K562 (cell line): Measurements from ENCODE around the gene ZNF541. TPM values are rescaled to one million over a fixed set of nuclear protein-coding genes. Genes with fewer than 3 reads are reported as not detected.
A peak's percentile ranks its signal among the peaks of the same experiment; 100 is the strongest.

ENCODE experiments used
- CTBP1 ChIP-seq: fragments of 450-650 bp; IDR thresholded peaks from 2 replicates; pipeline ENCODE4 v1.6.1; 2016; ENCODE audit warnings: borderline replicate concordance
- DMBX1 ChIP-seq: fragments of 250-450 bp; sonication (Bioruptor Pico); IDR thresholded peaks from 2 replicates; pipeline ENCODE4 v1.8.0; 2022; ENCODE audit warnings: inconsistent platforms, mild to moderate bottlenecking, moderate library complexity, borderline replicate concordance
- ELF1 ChIP-seq: fragments of 200-800 bp; sonication (Bioruptor generic); IDR thresholded peaks from 2 replicates; pipeline ENCODE4 v1.6.1; 2016; ENCODE audit warnings: missing genetic modification characterization, missing compliant biosample characterization
- ELF4 ChIP-seq: fragments of 450-650 bp; formaldehyde crosslinking; IDR thresholded peaks from 2 replicates; pipeline ENCODE4 v1.4.0; 2022; ENCODE audit warnings: missing genetic modification characterization
- FOSL1 ChIP-seq: fragments of 200-800 bp; sonication (Bioruptor generic); conservative IDR thresholded peaks from 2 replicates; pipeline ENCODE4 v1.6.1; 2016; ENCODE audit warnings: missing genetic modification characterization, missing compliant biosample characterization
- HNRNPLL ChIP-seq: fragments of 200-400 bp; formaldehyde crosslinking; IDR thresholded peaks from 2 replicates; pipeline ENCODE4 v1.6.1; 2017; ENCODE audit warnings: low read length, low read depth, mild to moderate bottlenecking; ENCODE audit not compliant: poor library complexity, severe bottlenecking
- MCM5 ChIP-seq: fragments of 450-650 bp; IDR thresholded peaks from 2 replicates; pipeline ENCODE4 v1.6.1; 2016; ENCODE audit warnings: low read depth
- NONO ChIP-seq, 2 experiments: fragments of 200-400 bp in 1 of 2; fragments of 450-650 bp in 1 of 2; formaldehyde crosslinking in 1 of 2; IDR thresholded peaks; 2 replicates each; pipeline ENCODE4 v1.6.1; 2017; ENCODE audit warnings: low read depth in 2 of 2, mild to moderate bottlenecking in 2 of 2, moderate library complexity in 2 of 2, low read length in 1 of 2
- PHF8 ChIP-seq: fragments of 200-600 bp; sonication (generic); IDR thresholded peaks from 2 replicates; pipeline ENCODE4 v1.6.1; 2012; ENCODE audit warnings: mixed run types, mild to moderate bottlenecking, inconsistent platforms, low read length, moderate library complexity, borderline replicate concordance
- RBM39 ChIP-seq: fragments of 200-400 bp; formaldehyde crosslinking; optimal IDR thresholded peaks from 2 replicates; pipeline ENCODE3; 2018; ENCODE audit warnings: low read depth, low read length
- RFX7 ChIP-seq: fragments of 250-450 bp; sonication (Bioruptor Pico); IDR thresholded peaks from 2 replicates; pipeline ENCODE4 v1.5.1; 2021; ENCODE audit warnings: mild to moderate bottlenecking
- RHOXF2B ChIP-seq: fragments of 250-450 bp; sonication (Bioruptor Pico); conservative IDR thresholded peaks from 2 replicates; pipeline ENCODE4 v1.5.1; 2021
- ZBTB1 ChIP-seq: sonication (generic); formaldehyde crosslinking; IDR thresholded peaks from 2 replicates; pipeline ENCODE4 v1.8.1; 2023; ENCODE audit warnings: missing genetic modification reagents, low read depth, mild to moderate bottlenecking, borderline replicate concordance
- ZNF408 ChIP-seq: fragments of 250-450 bp; sonication (Bioruptor Pico); IDR thresholded peaks from 2 replicates; pipeline ENCODE4 v1.4.0; 2020; ENCODE audit warnings: low read depth, mild to moderate bottlenecking, moderate library complexity
- ZNF511 ChIP-seq: sonication (generic); formaldehyde crosslinking; IDR thresholded peaks from 2 replicates; pipeline ENCODE4 v1.8.0; 2022; ENCODE audit warnings: mild to moderate bottlenecking, missing genetic modification reagents
- ZNF740 ChIP-seq, 3 experiments: fragments of 200-800 bp in 1 of 3; sonication (Bioruptor generic) in 1 of 3; sonication (generic) in 1 of 3; formaldehyde crosslinking in 1 of 3; IDR thresholded peaks; 2 replicates each; pipeline versions ENCODE4 v1.6.1 to v1.8.0; 2016 to 2022; ENCODE audit warnings: mild to moderate bottlenecking in 2 of 3, missing compliant biosample characterization in 2 of 3, missing genetic modification characterization in 2 of 3, missing genetic modification reagents in 1 of 3
- ZNF77 ChIP-seq: fragments of 250-450 bp; sonication (Bioruptor Pico); IDR thresholded peaks from 2 replicates; pipeline ENCODE4 v1.5.0; 2020
- polyA plus RNA-seq, 8 experiments: library from polyadenylated mRNA; depleted of rRNA in 4 of 8; stranded (reverse) in 5 of 8; unstranded in 3 of 8; fragments of >200 nt; fragmentation: Nextera tagmentation in 2 of 8; fragmentation: Illumina TruSeq in 1 of 8; extraction: Ambion mirVana in 2 of 8; extraction: Trizol in 1 of 8; gene quantifications; 2 replicates each; pipeline versions ENCODE4 v1.2.1 to v1.2.3, GENCODE V29; 2011 to 2014; ENCODE audit warnings: inconsistent platforms in 1 of 8, missing spikeins in 1 of 8
- total RNA-seq, 7 experiments: library from RNA; depleted of rRNA in 6 of 7; stranded (reverse); fragments of >200 nt in 6 of 7; fragmentation: Illumina TruSeq in 2 of 7; extraction: Trizol in 2 of 7; gene quantifications; 2 replicates each; pipeline versions ENCODE4 v1.2.1 to v1.2.3, GENCODE V29; 2011 to 2021; ENCODE audit warnings: low replicate concordance in 1 of 7
- TF ChIP-seq, protein P1 (sequence below): fragments of 450-650 bp; IDR thresholded peaks from 2 replicates; pipeline ENCODE4 v1.6.1; 2016; ENCODE audit warnings: missing biosample characterization, missing genetic modification characterization
- TF ChIP-seq, protein P2 (sequence below), 2 experiments: fragments of 150-350 bp in 1 of 2; IDR thresholded peaks; 2 replicates each; pipeline ENCODE4 v1.6.1; 2012 to 2016; ENCODE audit warnings: low read depth in 2 of 2, low read length in 2 of 2, mild to moderate bottlenecking in 1 of 2, moderate library complexity in 1 of 2

Gene ZNF541
- total and polyA plus RNA-seq, 9 of the 15 experiments (the other 6 are each of a cell fraction or from before 2014, with no cell fraction given): 0.04 to 0.11 (median 0.05) TPM; not detected in 1

GRCh38 chr19:47531640-47532387, 41.1 kb downstream of the ZNF541 start (continued):
- no peak for TF ChIP-seq ZNF408 (CRISPR knock-in tag)
- TF ChIP-seq ZBTB1 (CRISPR knock-in tag): no peak
- TF ChIP-seq ZNF740 (CRISPR knock-in tag; IDR thresholded peaks at IDR 0.05): 0 out of 2 replicates have a peak, but pooled peaks have one; percentile 7
- TF ChIP-seq ZNF740 (tag; IDR thresholded peaks at IDR 0.05): no peak
- TF ChIP-seq, protein P1, sequence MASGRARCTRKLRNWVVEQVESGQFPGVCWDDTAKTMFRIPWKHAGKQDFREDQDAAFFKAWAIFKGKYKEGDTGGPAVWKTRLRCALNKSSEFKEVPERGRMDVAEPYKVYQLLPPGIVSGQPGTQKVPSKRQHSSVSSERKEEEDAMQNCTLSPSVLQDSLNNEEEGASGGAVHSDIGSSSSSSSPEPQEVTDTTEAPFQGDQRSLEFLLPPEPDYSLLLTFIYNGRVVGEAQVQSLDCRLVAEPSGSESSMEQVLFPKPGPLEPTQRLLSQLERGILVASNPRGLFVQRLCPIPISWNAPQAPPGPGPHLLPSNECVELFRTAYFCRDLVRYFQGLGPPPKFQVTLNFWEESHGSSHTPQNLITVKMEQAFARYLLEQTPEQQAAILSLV (tag): no peak
- TF ChIP-seq PHF8: peak; percentile 28; the same call in 1 of the 2 replicates
- TF ChIP-seq RBM39: no peak
- peak; percentile 50; the same call in 1 of the 2 replicates for TF ChIP-seq CTBP1
- no peak for TF ChIP-seq MCM5
- TF ChIP-seq ZNF511 (CRISPR knock-in tag): no peak
- TF ChIP-seq ELF4 (CRISPR knock-in tag): no peak
- TF ChIP-seq, protein P2, sequence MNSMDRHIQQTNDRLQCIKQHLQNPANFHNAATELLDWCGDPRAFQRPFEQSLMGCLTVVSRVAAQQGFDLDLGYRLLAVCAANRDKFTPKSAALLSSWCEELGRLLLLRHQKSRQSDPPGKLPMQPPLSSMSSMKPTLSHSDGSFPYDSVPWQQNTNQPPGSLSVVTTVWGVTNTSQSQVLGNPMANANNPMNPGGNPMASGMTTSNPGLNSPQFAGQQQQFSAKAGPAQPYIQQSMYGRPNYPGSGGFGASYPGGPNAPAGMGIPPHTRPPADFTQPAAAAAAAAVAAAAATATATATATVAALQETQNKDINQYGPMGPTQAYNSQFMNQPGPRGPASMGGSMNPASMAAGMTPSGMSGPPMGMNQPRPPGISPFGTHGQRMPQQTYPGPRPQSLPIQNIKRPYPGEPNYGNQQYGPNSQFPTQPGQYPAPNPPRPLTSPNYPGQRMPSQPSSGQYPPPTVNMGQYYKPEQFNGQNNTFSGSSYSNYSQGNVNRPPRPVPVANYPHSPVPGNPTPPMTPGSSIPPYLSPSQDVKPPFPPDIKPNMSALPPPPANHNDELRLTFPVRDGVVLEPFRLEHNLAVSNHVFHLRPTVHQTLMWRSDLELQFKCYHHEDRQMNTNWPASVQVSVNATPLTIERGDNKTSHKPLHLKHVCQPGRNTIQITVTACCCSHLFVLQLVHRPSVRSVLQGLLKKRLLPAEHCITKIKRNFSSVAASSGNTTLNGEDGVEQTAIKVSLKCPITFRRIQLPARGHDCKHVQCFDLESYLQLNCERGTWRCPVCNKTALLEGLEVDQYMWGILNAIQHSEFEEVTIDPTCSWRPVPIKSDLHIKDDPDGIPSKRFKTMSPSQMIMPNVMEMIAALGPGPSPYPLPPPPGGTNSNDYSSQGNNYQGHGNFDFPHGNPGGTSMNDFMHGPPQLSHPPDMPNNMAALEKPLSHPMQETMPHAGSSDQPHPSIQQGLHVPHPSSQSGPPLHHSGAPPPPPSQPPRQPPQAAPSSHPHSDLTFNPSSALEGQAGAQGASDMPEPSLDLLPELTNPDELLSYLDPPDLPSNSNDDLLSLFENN (IDR thresholded peaks at IDR 0.05; ENCODE audit: low read depth in 2 of 2, low read length in 2 of 2): no peak
- TF ChIP-seq ELF1: peak; percentile 62
- no peak for TF ChIP-seq DMBX1 (CRISPR knock-in tag)
- TF ChIP-seq HNRNPLL: no peak
- no peak for TF ChIP-seq NONO (IDR thresholded peaks at IDR 0.05; ENCODE audit: low read depth in 2 of 2, low read length in 1 of 2)
- TF ChIP-seq ZNF77: no peak
- TF ChIP-seq RFX7: no peak
- TF ChIP-seq RHOXF2B (CRISPR knock-in tag): no peak
- 0 out of 2 replicates have a peak, but pooled peaks have one; percentile 33 for TF ChIP-seq FOSL1 (tag)
